Fibroblast of mammary gland (primary cell): ENCODE results near the gene HOXD11.

ENCODE experiments used
- DNase-seq: peaks from one replicate; pipeline ENCODE4 v3.0.0-alpha.2; 2010; ENCODE audit warnings: low read depth
- H3K4me3 ChIP-seq: 2 replicates; pipeline ENCODE4 v1.5.1; 2011; ENCODE audit warnings: low read depth, mild to moderate bottlenecking, low read length, moderate library complexity; ENCODE audit not compliant: control insufficient read depth
- CTCF ChIP-seq: conservative IDR thresholded peaks from 2 replicates; pipeline ENCODE4 v1.5.1; 2011; ENCODE audit warnings: low read depth, low read length, inconsistent platforms; ENCODE audit not compliant: control insufficient read depth, insufficient read depth

Gene HOXD11

DNA sequence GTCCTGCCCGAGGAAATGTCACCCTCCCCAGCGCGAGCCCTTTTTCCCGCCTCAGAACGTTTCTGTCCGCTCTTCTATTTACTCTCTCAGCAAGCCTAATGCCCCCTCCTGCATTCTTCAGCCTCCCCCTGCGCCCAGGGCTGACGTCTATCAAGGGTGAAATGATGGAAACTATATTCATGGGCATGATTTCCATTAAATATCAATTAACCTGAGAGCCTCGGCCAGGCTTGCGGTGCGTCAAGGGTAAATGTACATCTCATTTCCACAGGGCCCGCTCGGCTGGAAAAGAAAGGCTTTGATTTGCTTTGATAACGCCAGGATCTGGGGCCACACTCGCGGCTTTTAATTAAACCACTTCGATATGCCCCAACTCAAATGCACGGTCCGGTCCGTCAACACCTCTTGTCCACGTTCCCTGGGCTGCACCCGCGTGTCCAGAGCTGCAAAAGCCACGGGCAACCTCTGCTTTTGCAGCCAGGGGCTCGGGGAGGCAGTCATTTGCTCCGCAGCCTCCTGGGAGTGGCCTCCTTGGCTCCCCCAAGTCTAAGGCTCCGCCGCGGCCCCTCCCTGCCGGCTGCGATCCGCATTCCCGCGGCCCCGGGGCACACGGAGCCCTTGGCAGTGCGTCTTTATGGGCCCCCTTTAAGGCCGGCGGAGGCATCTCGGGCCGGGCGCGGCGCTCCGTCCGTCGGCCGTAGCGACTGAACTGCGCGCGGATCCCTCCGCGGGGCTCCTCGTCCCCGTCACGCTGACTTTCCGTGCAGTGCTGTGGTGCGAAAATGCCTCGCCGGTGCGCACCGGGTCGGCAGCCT is 22.1 kb downstream of the HOXD11 start, which contains the start of gene HOXD8:
Gene HOXD8 (plus strand): TSS at position 724 of the 815 bp plus-strand sequence. CDS start 662 bp downstream, outside the sequence.
- DNase-seq, result peak; percentile 88

DNA sequence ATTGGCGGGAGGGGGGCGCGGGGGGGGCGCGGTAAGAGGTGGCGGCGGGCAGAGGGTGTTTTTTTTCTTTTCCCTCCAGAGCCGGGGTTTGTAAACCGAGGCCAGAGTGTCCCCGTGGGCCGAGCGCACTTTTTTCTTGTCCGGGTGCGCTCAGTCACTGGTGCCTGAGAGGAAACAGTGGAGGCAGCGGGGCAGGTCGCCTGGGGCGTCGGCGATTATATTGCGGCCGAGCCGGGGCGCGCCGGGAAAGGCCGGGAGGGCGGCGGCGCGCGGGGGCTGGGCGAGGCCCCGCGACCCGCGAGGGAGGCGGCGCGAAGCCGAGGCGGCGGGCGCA is 22.7 kb downstream of the HOXD11 start:
- peak overlapping the region; percentile 56 for H3K4me3 ChIP-seq
- TF ChIP-seq CTCF, result no peak
- DNase-seq, result no peak

More for the DNA sequence above, 22.1 kb downstream of the HOXD11 start, which contains the start of gene HOXD8:
- peak within 1 kb of the TSS; percentile 71 for H3K4me3 ChIP-seq
- no peak for TF ChIP-seq CTCF

GRCh38 chr2:176130147-176130956 is 23.3 kb downstream of the HOXD11 start:
- peak overlapping the region; percentile 71 for H3K4me3 ChIP-seq
- DNase-seq, result peak; percentile 86
- TF ChIP-seq CTCF, result no peak

GRCh38 chr2:176130957-176131847 is 24.1 kb downstream of the HOXD11 start:
- no peak for TF ChIP-seq CTCF
- no peak for DNase-seq
- peak overlapping the region; percentile 71 for H3K4me3 ChIP-seq

- TF ChIP-seq CTCF, result no peak
- H3K4me3 ChIP-seq, result peak overlapping the region; percentile 71
- DNase-seq, result no peak
Measured at GRCh38 chr2:176131848-176132158, 24.7 kb downstream of the HOXD11 start.

- H3K4me3 ChIP-seq, result peak overlapping the region; percentile 71
- no peak for TF ChIP-seq CTCF
- DNase-seq, result peak; percentile 66
Measured at GRCh38 chr2:176132205-176133171, 25.4 kb downstream of the HOXD11 start.
